Naive B cell (primary cell): ENCODE results near the gene KIRREL3. TPM values are rescaled to one million over a fixed set of nuclear protein-coding genes. Genes with fewer than 3 reads are reported as not detected.

Source experiments
- ATAC-seq, 2 donors: fragments of 150-1000 bp; cut with Tn5 transposase; 2 replicates each; pipeline ENCODE4 v1.10.0; 2021; ENCODE audit warnings: low read depth in 2 of 2, mild to moderate bottlenecking in 2 of 2, moderate library complexity in 2 of 2
- DNase-seq: peaks from one replicate; pipeline ENCODE4 v3.0.0; 2022
- H3K27ac Mint-ChIP-seq, 6 donors: one replicate each; pipeline ENCODE4 v1.8.0; 2020 to 2022; ENCODE audit warnings: mild to moderate bottlenecking in 6 of 6, mixed read lengths in 6 of 6, moderate library complexity in 5 of 6, inconsistent platforms in 2 of 6
- H3K27me3 Mint-ChIP-seq, 3 donors: one replicate each; pipeline ENCODE4 v1.8.0; 2021 to 2022; ENCODE audit warnings: mixed read lengths in 3 of 3, mild to moderate bottlenecking in 1 of 3
- H3K36me3 Mint-ChIP-seq, 2 donors: one replicate each; pipeline ENCODE4 v1.8.0; 2020 to 2022; ENCODE audit warnings: mixed read lengths in 2 of 2, inconsistent platforms in 1 of 2, mild to moderate bottlenecking in 1 of 2
- H3K4me1 Mint-ChIP-seq, 3 donors: one replicate each; pipeline ENCODE4 v1.8.0; 2020 to 2022; ENCODE audit warnings: mixed read lengths in 3 of 3, inconsistent platforms in 1 of 3, mild to moderate bottlenecking in 1 of 3, moderate library complexity in 1 of 3
- H3K4me3 Mint-ChIP-seq, 8 donors: one replicate each; pipeline ENCODE4 v1.8.0; 2020 to 2022; ENCODE audit warnings: mild to moderate bottlenecking in 8 of 8, mixed read lengths in 8 of 8, moderate library complexity in 8 of 8, inconsistent platforms in 2 of 8
- H3K9me3 Mint-ChIP-seq, 7 donors: one replicate each; pipeline ENCODE4 v1.8.0; 2020 to 2022; ENCODE audit warnings: mixed read lengths in 7 of 7, mild to moderate bottlenecking in 5 of 7, inconsistent platforms in 2 of 7, moderate library complexity in 1 of 7
- polyA plus RNA-seq, 6 donors: library from polyadenylated mRNA; unstranded; fragments of 300-500 nt; fragmentation: Illumina TruSeq; gene quantifications; one replicate each; pipeline ENCODE4 v1.2.3, GENCODE V29; 2021; ENCODE audit warnings: low read depth in 6 of 6

Gene KIRREL3
- polyA plus RNA-seq, 6 donors from 2014 or later, result not detected

GRCh38 chr11:126434950-126435335 lies 565.6 kb downstream of the KIRREL3 start:
- H3K27me3 Mint-ChIP-seq, result peaks cover 0 to 3% (median 0%) of the 10 kb centered on the region in 3 donors
- DNase-seq (no peak), ATAC-seq (no peak)
- H3K27ac Mint-ChIP-seq, result no peak overlapping the region
- H3K9me3 Mint-ChIP-seq, result no peaks in the 10 kb centered on the region
- H3K4me3 Mint-ChIP-seq, result no peak overlapping the region
- H3K4me1 Mint-ChIP-seq, result no peaks in the 10 kb centered on the region
- no peaks in the 10 kb centered on the region for H3K36me3 Mint-ChIP-seq

DNA sequence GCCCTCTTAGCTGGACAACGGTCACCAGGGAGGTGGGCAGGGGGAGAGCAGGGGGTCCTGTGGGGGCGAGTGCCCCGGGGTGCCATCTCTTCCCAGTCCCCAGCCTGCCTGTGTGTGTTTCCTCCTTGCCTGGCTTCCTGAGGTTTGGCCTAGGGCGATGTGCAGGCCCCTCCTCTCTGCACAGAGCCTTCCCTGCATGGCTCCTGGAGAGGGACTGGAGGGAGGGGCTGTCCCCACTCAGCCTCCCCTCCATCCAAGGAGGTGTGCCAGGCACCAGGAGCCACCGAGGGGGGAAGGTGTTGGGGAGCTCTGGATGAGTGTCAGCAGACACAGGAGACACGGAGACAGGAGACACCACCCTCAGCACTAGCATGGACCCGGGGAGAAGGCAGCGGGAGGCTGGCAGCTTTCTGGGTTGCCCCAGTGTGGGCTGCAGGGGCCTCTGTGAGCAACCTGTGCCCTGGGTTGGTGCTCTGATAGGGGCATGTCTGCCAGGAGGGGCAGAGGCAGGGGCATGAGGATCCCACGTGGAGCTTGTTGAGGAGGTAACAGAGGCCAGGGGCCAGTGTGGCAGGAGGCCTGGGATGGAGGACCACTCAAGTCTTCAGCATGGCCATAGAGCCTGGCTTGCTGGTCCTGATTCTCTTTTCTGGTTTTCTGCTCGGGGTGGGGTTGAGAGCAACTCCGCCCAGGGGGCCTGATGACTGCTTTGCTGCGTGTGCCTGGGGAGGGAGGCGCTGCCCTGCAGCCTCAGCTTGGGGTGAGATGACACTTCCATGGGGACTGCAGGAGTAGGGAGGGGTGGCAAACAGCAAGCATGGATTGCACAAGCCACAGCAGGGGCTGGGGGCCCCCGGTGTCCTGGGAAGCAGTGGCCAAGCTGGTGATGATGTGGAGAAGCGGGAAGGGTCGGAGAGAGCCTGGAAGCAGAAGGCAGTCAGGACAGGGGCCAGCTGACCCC lies 566.3 kb downstream of the KIRREL3 start:
- Mint-ChIP-seq H3K27me3 (no peaks in the 10 kb centered on the region), H3K36me3 (no peaks in the 10 kb centered on the region), H3K4me3 (no peak overlapping the region), H3K27ac (no peak overlapping the region), H3K9me3 (no peaks in the 10 kb centered on the region), H3K4me1 (no peaks in the 10 kb centered on the region)
- DNase-seq (no peak), ATAC-seq (no peak)

GRCh38 chr11:126433244-126433846 lies 567.2 kb downstream of the KIRREL3 start:
- Mint-ChIP-seq H3K27me3 (no peaks in the 10 kb centered on the region), H3K27ac (no peak overlapping the region)
- no peak for DNase-seq

GRCh38 chr11:126432525-126432924 lies 568.0 kb downstream of the KIRREL3 start:
- ATAC-seq (no peak), DNase-seq (no peak)
- Mint-ChIP-seq H3K27me3 (no peaks in the 10 kb centered on the region), H3K36me3 (no peaks in the 10 kb centered on the region), H3K4me1 (no peaks in the 10 kb centered on the region), H3K4me3 (no peak overlapping the region), H3K27ac (no peak overlapping the region), H3K9me3 (no peaks in the 10 kb centered on the region)

More at GRCh38 chr11:126433244-126433846, 567.2 kb downstream of the KIRREL3 start:
- Mint-ChIP-seq H3K36me3 (no peaks in the 10 kb centered on the region), H3K9me3 (no peaks in the 10 kb centered on the region), H3K4me1 (no peaks in the 10 kb centered on the region), H3K4me3 (no peak overlapping the region)
- no peak for ATAC-seq

DNA sequence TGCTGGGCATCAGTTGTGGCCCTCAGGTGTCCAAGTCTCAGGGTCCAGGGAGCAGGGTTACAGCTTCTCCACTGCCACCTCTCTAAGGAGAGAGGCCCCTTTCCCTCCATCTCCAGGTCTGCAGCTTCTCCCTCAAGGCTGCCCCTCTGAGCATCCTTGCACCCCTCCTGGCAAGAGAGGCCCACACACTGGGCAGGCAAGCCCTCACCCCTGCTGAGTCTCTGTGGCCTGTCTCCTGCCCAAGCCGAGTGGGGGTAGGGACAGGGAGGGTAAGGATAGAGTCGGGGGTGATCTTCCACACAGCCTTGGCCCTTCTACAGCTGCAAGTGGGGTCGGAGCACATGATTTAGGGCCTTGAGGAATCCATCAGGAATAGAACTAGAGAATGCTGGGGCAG lies 568.5 kb downstream of the KIRREL3 start:
- no peak for DNase-seq
- no peak for ATAC-seq
- peaks cover 2 to 4% (median 2%) of the 10 kb centered on the region in 3 donors for H3K4me1 Mint-ChIP-seq
- H3K27me3 Mint-ChIP-seq, result no peaks in the 10 kb centered on the region
- no peak overlapping the region for H3K4me3 Mint-ChIP-seq
- no peaks in the 10 kb centered on the region for H3K9me3 Mint-ChIP-seq
- H3K36me3 Mint-ChIP-seq, result no peaks in the 10 kb centered on the region
- no peak overlapping the region for H3K27ac Mint-ChIP-seq

- Mint-ChIP-seq H3K36me3 (no peaks in the 10 kb centered on the region), H3K4me3 (no peak overlapping the region), H3K27me3 (no peaks in the 10 kb centered on the region), H3K4me1 (peaks cover 3 to 9% (median 6%) of the 10 kb centered on the region in 3 donors), H3K9me3 (no peaks in the 10 kb centered on the region), H3K27ac (peak overlapping the region in 2 of 6 donors; percentile 16 to 73)
- DNase-seq (no peak), ATAC-seq (no peak)
Observed at GRCh38 chr11:126431401-126432064, 569.0 kb downstream of the KIRREL3 start.

- no peaks in the 10 kb centered on the region for H3K27me3 Mint-ChIP-seq
- H3K36me3 Mint-ChIP-seq, result no peaks in the 10 kb centered on the region
- peak overlapping the region in 1 of 6 donors; percentile 73 for H3K27ac Mint-ChIP-seq
- DNase-seq (no peak), ATAC-seq (no peak)
- peaks cover 3 to 9% (median 6%) of the 10 kb centered on the region in 3 donors for H3K4me1 Mint-ChIP-seq
- no peaks in the 10 kb centered on the region for H3K9me3 Mint-ChIP-seq
- H3K4me3 Mint-ChIP-seq, result no peak overlapping the region
Observed at GRCh38 chr11:126430581-126431335, 569.8 kb downstream of the KIRREL3 start.

DNA sequence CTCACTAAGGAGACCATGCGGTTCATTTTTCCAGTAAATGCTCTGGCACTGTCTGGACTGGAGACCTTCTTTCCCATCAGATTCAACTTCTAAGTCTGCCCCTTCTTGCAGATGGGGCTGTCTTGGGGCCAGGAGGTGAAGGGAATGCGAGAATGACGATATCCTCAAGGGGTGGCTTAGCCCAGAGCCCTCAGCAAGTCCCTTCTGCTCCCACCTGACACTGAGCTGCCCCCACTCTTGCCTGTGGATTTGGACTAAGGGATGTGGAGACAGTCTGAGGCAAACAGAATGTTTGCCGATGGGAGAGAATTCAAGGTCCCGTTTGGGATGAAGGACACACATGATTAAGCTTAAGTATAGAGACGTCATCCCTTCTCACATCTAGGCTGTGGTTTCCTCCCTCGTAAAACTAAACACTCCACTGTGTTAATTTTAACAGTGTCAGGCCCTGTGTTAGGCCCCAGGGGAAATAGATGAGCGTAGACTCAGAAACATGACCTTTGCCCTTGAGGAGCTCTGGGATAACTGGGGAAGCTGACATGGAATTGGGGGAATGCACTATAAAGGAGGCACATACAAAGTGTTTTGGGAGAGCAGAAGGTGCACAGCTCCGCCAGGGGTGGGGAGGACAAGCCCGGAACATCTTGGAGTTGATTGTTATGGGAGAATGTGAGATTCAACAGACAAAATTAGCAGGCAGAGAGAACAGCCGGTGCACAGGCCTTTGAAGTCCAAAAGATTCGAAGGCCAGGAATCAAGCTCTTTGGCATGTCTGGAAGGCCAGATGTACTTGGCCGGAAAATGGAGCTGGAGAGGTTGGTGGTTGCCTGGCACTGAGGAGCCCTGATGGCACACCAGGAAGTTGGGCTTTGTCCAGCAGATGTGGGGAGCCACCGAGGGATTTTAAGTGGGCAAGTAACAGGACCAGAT lies 573.5 kb downstream of the KIRREL3 start:
- H3K9me3 Mint-ChIP-seq, result no peaks in the 10 kb centered on the region
- DNase-seq (no peak), ATAC-seq (peak in 1 of 2 donors; percentile 63)
- H3K4me3 Mint-ChIP-seq, result no peak overlapping the region
- H3K36me3 Mint-ChIP-seq, result no peaks in the 10 kb centered on the region
- no peak overlapping the region for H3K27ac Mint-ChIP-seq
- H3K27me3 Mint-ChIP-seq, result peaks cover 0 to 12% (median 10%) of the 10 kb centered on the region in 3 donors
- peaks cover 3 to 9% (median 6%) of the 10 kb centered on the region in 3 donors for H3K4me1 Mint-ChIP-seq

DNA sequence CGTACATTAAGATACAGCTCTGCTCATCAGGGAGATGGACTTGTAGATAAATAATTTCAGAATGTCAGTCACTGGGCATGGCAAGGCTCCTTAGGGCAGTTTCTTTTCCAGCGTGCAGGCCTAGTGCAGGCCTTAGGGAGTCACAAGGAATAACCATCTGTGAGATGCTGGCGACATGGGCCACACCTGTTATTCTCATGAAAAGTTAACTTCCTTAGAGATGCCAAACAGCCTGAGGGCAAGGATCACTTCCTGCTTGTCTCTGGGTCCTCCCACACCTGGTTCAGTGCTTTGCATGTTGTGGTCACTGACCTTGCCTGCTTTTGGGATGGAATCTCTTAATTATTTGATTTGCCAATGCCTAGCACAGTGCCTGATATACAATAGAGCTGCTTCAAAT lies 574.5 kb downstream of the KIRREL3 start:
- H3K36me3 Mint-ChIP-seq, result no peaks in the 10 kb centered on the region
- no peaks in the 10 kb centered on the region for H3K9me3 Mint-ChIP-seq
- DNase-seq (no peak), ATAC-seq (no peak)
- H3K4me1 Mint-ChIP-seq, result peaks cover 6 to 12% (median 8%) of the 10 kb centered on the region in 3 donors
- peaks cover 0 to 12% (median 10%) of the 10 kb centered on the region in 3 donors for H3K27me3 Mint-ChIP-seq
- no peak overlapping the region for H3K4me3 Mint-ChIP-seq
- no peak overlapping the region for H3K27ac Mint-ChIP-seq

DNA sequence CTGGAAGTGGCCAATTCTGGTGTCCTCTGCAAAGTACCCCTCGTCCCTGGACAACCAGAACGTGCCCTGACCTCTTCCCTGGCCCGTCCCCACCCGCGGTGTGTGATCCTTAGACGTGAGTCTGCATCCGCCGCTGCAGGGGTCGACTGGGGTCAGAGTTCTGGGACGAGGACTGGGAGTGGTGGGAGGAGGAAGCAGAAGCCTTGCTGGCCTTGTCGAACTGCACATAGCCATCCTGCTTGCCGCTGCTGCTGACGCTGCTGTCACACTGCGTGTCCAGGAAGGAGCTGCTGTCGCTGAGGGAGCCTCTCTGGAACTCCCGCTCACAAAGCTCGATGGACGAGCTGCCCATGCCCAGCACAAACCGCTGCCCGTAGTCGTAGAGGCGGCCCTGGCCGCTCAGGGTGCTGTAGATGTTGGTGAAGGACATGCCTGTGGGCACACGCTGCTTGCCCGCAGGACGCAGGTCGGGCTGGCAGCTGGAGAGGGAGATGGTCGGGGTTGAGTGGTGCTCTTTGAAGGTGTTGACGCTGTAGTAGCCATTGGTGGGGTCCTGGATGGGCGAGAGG lies 576.0 kb downstream of the KIRREL3 start:
- ATAC-seq (no peak), DNase-seq (no peak)
- Mint-ChIP-seq H3K36me3 (no peaks in the 10 kb centered on the region), H3K4me1 (peaks cover 17 to 26% (median 22%) of the 10 kb centered on the region in 3 donors), H3K27me3 (peaks cover 4 to 12% (median 10%) of the 10 kb centered on the region in 3 donors), H3K9me3 (no peaks in the 10 kb centered on the region), H3K4me3 (no peak overlapping the region), H3K27ac (peak overlapping the region in 1 of 6 donors; percentile 69)

DNA sequence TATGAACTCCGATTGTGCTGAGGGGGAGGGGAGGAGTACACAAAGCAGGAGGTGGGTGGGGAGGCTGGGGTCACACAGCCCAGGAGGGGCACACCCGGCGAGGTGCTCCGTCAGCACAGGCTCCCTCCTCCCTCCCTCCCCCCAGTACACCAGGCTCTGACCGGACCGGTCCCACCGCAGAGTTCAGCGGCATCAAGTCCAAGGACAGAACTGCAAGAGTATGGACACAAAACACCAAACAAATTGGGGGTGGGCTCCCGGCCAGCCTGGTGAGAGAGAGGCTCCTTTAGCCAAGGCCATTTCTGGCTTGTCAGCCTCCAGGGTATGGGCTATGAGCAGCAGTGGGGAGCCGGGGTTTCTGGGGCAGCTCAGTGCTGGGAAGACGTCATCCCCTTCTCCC lies 576.8 kb downstream of the KIRREL3 start:
- ATAC-seq, result no peak
- Mint-ChIP-seq H3K27me3 (peaks cover 6 to 12% (median 10%) of the 10 kb centered on the region in 3 donors), H3K27ac (no peak overlapping the region)

GRCh38 chr11:126423154-126423553 lies 577.4 kb downstream of the KIRREL3 start:
- DNase-seq, result no peak
- Mint-ChIP-seq H3K36me3 (no peaks in the 10 kb centered on the region), H3K27ac (no peak overlapping the region), H3K4me1 (peaks cover 17 to 26% (median 22%) of the 10 kb centered on the region in 3 donors), H3K9me3 (no peaks in the 10 kb centered on the region), H3K4me3 (no peak overlapping the region), H3K27me3 (peaks cover 7 to 12% (median 10%) of the 10 kb centered on the region in 3 donors)
- ATAC-seq, result no peak

More for the DNA sequence above, 576.8 kb downstream of the KIRREL3 start:
- no peak overlapping the region for H3K4me3 Mint-ChIP-seq
- no peak for DNase-seq
- H3K4me1 Mint-ChIP-seq, result peaks cover 17 to 26% (median 22%) of the 10 kb centered on the region in 3 donors
- H3K36me3 Mint-ChIP-seq, result no peaks in the 10 kb centered on the region
- H3K9me3 Mint-ChIP-seq, result no peaks in the 10 kb centered on the region
